ENCODE data around the gene SFT2D2.
A peak's percentile ranks its signal among the peaks of the same experiment; 100 is the strongest.
"Not testable (repeated sequence)": the region's sequence is repeated elsewhere in the genome, so short reads cannot be mapped to it uniquely, and the experiment has no call there.

Gene SFT2D2

DNA sequence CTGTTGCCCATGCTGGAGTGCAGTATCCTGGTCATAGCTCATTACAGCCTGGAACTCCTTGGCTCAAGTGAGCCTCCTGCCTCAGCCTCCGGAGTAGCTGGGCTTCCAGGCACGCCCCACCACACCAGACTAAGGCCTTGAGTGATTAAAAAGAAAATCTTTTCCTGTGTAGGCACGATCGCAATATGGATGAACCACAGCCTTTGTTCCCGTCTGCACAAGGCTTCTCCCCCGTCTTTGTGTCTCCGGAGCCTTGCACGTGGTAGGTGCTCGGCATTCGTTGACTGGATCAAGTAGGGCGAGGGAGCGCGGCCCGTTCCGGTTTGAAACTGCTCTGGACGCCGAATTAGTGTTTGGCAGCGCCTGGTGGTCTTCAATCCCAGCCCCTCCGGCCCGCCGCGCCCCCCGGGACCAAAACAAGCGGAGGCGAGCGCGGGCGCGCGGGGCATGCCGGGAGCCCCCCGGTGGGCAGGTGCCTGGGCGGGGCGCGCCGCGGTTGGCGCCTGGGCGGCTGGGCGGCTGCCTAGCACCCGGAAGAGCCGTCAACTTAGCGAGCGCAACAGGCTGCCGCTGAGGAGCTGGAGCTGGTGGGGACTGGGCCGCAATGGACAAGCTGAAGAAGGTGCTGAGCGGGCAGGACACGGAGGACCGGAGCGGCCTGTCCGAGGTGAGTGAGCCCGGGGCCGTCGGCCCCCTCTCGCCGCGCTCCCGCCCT lies at the start of gene SFT2D2:
Gene SFT2D2, plus strand, starts transcription at position 529 of the 715 bp plus-strand sequence. Its CDS starts 76 bp downstream, at position 605.
- peaks cover 1% of the 10 kb centered on the region for H3K36me3 Mint-ChIP-seq
- peaks cover 42% of the 10 kb centered on the region for H3K4me1 Mint-ChIP-seq
- peak within 1 kb of the TSS; percentile 91 for H3K4me3 Mint-ChIP-seq
- peak within 1 kb of the TSS; percentile 96 for H3K27ac Mint-ChIP-seq
- H3K27me3 Mint-ChIP-seq: no peaks in the 10 kb centered on the region
- no peaks in the 10 kb centered on the region for H3K9me3 Mint-ChIP-seq

DNA sequence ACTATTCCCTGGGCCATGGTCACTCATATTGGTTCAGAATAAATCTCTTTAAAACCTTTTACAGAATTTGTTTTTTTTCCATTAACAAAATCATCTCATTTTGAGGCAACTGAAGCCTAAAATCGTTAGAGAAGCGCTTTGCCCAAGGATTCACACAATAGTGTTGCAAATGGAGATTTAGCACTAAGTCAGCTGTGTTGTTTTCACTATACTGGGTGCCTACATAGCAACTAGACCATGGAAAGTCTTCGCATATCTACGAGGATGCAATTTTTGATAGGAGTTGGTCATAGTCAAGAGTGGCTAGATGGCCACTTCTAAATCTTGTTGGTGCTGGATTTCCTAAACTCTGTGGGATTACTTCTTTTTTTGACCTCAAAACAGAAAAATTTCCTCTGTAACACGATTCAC lies 47.6 kb upstream of the SFT2D2 start:
- no peaks in the 10 kb centered on the region for H3K36me3 Mint-ChIP-seq
- no peak overlapping the region for H3K4me3 Mint-ChIP-seq
- H3K27me3 Mint-ChIP-seq: peaks cover 3% of the 10 kb centered on the region
- no peaks in the 10 kb centered on the region for H3K9me3 Mint-ChIP-seq
- peaks cover 11% of the 10 kb centered on the region for H3K4me1 Mint-ChIP-seq
- H3K27ac Mint-ChIP-seq: no peak overlapping the region

DNA sequence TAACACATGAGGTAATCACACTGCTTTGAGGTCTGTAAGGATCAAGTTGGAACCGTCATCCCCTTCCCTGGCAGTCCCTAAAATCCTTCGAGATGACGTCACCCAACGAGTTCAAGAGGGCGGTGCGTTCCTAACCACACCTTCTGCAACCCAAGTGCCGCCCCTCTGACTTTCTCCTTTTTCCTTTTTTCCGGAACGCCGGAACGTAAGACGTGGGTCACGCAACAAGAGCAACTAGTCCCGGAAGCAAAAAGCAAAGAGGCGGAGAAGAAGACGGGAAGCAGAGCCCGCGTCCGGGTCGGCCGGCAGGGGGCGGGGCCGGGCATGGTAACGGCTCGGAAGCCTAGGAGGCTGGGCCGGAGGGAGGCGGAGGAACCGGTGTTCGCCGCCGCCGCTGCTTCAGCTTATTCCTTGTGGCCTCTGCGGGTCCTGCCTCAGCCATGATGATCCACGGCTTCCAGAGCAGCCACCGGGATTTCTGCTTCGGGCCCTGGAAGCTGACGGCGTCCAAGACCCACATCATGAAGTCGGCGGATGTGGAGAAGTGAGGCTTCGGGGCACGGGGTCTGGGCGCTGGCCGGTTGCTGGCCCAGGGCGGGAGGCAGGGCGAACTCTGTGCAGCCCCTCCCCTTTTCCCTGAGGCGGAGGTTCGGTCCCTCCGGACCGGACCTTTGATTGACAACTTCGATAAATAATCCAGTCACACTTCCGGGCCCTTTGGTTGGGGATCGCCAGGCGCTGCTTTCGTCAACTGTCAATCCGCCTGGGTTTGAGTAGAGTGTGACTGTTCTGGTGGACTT lies 47.0 kb upstream of the SFT2D2 start, which contains the start of gene TIPRL:
Gene TIPRL, plus strand, starts transcription at position 325 of the 800 bp plus-strand sequence. Its CDS starts 116 bp downstream, at position 441.
- Mint-ChIP-seq H3K4me3 (no peak within 1 kb of the TSS), H3K27ac (no peak within 1 kb of the TSS), H3K4me1 (peaks cover 17% of the 10 kb centered on the region), H3K27me3 (peaks cover under 1% of the 10 kb centered on the region), H3K9me3 (no peaks in the 10 kb centered on the region), H3K36me3 (no peaks in the 10 kb centered on the region)

DNA sequence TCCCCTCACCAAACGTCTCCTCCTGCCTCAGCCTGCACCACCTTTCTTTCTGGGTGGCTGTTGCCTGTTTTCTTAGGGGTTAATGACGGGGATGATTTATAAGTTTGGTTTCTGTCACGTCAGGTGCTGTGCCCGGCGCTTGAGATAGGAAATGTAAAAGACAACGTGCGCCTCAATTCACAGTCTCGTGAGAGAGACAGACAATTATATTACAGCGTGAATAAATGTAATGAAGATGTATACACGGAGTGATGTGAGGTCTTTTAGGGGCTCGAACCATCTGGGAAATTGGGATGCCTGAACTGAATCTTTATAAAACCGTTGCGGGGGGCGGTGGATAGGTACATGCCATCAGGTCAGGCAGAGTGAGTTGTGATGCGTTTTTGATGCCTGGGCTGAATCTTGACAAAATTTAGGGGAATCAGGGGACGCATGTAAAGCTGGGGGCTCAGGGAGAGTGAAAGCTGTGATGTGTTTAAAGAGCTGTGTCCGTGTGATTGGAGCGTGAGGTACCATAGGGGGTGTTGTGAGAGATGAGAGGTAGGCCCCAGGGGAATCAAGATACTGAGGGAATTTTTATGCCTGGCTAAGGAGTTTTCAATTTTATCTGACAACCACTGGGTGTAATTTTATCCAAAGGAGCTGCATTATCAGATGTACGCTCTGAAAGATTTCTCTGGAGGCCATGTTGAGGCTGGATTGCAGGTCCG lies 46.2 kb upstream of the SFT2D2 start:
- Mint-ChIP-seq H3K27ac (no peak overlapping the region), H3K4me3 (no peak overlapping the region), H3K4me1 (peaks cover 21% of the 10 kb centered on the region), H3K27me3 (no peaks in the 10 kb centered on the region), H3K9me3 (no peaks in the 10 kb centered on the region), H3K36me3 (no peaks in the 10 kb centered on the region)

DNA sequence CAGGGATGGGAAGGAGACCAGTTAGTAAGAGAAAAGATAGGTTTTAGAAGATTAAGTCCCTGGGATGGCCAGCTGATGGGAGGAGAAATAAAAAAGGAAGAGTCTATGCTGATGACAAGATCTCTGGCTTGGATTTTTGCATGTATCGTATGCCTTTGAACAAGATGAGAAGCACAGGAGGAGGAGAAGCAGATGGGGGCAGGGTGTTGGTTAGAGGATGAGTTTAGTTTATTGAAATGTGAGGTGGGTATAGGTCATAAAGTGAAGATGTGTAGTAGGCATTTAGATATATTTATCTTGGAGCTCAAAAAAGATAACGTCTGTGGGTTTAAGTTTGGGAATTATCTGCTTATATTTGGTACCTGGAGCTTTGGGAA lies 45.7 kb upstream of the SFT2D2 start:
- Mint-ChIP-seq H3K4me3 (no peak overlapping the region), H3K4me1 (peaks cover 21% of the 10 kb centered on the region), H3K27ac (no peak overlapping the region), H3K36me3 (no peaks in the 10 kb centered on the region), H3K27me3 (no peaks in the 10 kb centered on the region), H3K9me3 (no peaks in the 10 kb centered on the region)

DNA sequence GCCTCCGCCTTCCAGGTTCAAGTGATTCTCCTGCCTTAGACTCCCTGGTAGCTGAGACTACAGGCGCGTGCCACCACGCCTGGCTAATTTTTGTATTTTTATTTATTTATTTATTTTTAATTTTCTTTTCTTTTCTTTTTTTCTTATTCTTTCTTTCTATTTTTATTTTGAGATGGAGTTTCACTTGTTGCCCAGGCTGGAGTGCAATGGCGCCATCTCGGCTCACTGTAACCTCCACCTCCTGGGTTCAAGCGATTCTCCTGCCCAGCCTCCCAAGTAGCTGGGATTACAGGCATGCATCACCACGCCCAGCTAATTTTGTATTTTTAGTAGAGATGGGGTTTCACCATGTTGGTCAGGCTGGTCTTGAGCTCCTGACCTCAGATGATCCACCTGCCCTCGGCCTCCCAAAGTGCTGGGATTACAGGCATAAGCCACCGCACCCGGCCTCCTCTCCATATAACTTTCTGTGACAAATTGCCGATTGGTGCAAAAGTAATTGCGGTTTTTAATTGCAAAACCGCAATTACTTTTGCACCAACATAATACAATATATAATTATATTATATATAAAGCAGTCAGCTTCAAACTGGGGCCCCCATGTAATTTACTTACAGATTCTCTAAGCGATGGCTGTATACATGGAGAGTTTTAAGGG lies 44.6 kb upstream of the SFT2D2 start:
- not testable (repeated sequence) for H3K27ac Mint-ChIP-seq, H3K9me3 Mint-ChIP-seq, H3K36me3 Mint-ChIP-seq, H3K27me3 Mint-ChIP-seq
- Mint-ChIP-seq H3K4me3 (peak overlapping the region; percentile 49), H3K4me1 (peaks cover 21% of the 10 kb centered on the region)

DNA sequence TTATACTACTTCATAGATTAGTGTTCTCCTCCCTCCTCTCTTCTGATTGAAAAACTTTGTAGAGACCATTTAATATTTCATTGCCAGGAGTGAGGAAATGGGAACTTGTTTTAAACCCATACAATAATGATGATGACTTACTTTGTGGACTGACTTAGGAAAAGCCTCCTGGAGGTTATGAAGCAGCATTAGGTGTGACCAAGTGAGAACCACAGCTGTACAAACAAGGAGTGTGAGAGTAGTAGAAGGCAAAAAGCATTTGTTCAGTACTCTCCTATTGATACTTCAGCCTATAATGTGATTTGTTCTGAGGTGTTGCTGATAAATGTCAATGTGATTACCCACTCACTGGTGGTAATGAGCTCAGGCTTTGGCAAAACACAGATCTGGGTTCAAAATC lies 38.6 kb upstream of the SFT2D2 start:
- H3K4me1 Mint-ChIP-seq: peaks cover 30% of the 10 kb centered on the region

DNA sequence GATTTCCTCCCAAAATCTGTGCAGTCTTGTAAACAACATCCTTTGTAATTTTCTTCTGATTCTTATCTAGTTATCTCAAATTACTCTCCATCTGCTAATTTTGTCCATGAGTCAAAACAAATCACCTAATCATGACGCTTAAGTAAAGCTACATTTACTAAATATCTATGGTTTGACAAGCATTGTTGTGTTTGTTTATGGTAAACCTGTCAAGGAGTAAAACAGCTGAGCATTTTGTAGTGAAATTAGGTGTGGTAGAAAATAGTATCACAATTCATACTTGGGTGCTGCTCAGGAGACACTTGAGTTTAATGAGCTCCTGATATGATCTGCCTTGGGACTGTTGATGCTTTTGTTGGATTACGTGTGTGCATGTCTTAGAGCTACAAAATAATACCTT lies 35.4 kb upstream of the SFT2D2 start:
- Mint-ChIP-seq H3K4me3 (no peak overlapping the region), H3K4me1 (peaks cover 20% of the 10 kb centered on the region), H3K27ac (no peak overlapping the region), H3K36me3 (peaks cover 26% of the 10 kb centered on the region), H3K27me3 (no peaks in the 10 kb centered on the region), H3K9me3 (no peaks in the 10 kb centered on the region)

More for the DNA sequence above, 38.6 kb upstream of the SFT2D2 start:
- Mint-ChIP-seq H3K27me3 (no peaks in the 10 kb centered on the region), H3K4me3 (no peak overlapping the region), H3K36me3 (peaks cover 12% of the 10 kb centered on the region), H3K9me3 (no peaks in the 10 kb centered on the region), H3K27ac (no peak overlapping the region)

DNA sequence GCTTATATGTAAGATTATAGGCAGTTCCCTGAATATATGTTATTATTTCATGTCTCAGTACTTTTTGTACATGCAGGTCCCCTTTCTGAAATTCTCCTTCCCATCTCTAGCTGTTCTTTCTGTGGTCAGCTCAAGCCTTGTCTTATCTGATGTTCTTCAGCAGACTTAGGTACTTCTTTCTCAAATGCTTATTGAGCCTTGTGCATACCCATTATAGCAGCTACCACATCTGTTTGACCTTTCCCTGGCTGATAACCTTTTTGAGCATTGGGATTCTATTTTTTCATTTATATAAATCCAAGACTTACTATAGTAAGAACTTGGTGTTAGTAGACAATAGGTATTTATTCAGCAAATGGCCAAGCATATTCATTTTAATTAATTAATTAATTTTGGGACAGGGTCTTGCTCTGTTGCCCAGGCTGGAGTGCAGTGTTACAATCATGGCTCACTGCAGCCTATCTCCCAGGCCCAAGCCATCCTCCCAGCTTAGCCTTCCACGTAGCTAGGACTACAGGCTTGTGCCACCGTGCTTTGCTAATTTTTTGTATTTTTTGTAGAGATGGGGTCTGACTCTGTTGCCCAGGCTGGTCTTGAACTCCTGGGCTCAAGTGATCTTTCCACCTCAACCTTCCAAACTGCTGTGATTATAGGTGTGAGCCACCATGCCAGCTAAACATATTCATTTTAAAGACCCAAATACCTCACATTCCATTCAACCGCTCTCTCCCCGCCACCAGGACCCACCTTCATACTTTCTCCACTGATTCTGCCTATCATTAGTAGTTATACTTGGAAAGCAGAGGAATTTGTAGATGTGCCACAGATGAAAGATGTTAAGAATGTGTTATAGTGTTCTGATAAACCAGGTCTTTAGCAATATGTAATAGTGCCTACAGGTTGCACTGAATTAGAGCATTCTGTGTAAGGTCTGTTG lies 30.3 kb upstream of the SFT2D2 start:
- Mint-ChIP-seq H3K4me3 (no peak overlapping the region), H3K9me3 (no peaks in the 10 kb centered on the region), H3K36me3 (peaks cover 39% of the 10 kb centered on the region), H3K4me1 (peaks cover 12% of the 10 kb centered on the region), H3K27me3 (no peaks in the 10 kb centered on the region), H3K27ac (no peak overlapping the region)

DNA sequence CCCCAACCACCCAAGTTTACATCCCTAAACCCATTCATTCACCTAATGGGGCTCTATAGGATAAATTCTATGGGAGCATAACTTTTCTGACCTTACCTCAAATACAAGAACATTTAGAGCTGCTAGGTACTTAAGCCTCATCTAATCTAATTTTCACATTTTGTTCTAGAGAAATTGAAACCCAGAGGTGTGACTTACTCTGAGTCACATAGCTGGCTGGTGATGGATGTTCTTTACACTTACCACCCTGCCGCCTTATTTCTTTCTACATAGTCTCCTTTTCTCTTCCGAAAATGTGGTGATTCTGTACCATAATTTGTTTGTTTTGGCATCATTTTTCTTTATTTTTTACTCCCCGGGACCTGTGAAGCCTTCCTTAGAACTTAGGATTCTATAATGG lies 26.7 kb upstream of the SFT2D2 start:
- Mint-ChIP-seq H3K27me3 (no peaks in the 10 kb centered on the region), H3K36me3 (peaks cover 42% of the 10 kb centered on the region), H3K4me3 (no peak overlapping the region), H3K27ac (no peak overlapping the region), H3K4me1 (peaks cover 9% of the 10 kb centered on the region), H3K9me3 (no peaks in the 10 kb centered on the region)

DNA sequence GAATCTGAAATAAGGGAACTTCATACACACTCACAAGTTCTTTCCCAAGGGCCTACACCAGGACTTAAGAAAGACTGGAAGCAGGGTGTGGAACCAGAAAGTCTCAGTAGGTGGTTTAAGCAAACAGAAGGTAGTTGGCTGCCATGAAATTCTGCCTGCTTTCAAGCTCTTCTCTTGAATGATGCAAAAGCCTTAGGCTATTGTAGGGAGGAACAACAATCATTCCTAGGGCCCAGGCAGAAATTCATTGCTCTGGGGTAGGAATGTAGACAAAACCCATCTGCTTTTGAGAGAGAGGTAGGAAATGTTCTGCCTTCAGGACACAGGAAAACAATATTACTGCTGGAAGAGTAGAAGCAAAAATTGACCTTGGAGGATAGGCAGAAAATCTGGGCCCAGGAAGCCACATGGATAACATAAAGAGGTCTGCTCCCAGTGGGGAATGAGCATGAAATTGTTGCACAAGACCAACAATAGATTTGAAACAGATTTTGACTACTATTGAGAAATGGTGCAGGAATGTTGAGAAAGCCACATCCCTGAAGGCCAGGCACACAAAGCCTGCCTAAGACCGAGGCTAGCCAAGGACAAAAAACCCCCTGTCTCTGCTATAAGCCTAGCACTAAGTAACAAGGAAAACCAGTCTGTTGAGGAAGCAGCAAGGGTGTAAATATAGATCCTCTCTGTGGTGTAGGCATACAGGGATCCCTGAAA lies 22.7 kb upstream of the SFT2D2 start:
- peaks cover 4% of the 10 kb centered on the region for H3K4me1 Mint-ChIP-seq
- H3K36me3 Mint-ChIP-seq: peaks cover 38% of the 10 kb centered on the region
- no peak overlapping the region for H3K27ac Mint-ChIP-seq
- no peak overlapping the region for H3K4me3 Mint-ChIP-seq
- peaks cover 5% of the 10 kb centered on the region for H3K9me3 Mint-ChIP-seq
- no peaks in the 10 kb centered on the region for H3K27me3 Mint-ChIP-seq

DNA sequence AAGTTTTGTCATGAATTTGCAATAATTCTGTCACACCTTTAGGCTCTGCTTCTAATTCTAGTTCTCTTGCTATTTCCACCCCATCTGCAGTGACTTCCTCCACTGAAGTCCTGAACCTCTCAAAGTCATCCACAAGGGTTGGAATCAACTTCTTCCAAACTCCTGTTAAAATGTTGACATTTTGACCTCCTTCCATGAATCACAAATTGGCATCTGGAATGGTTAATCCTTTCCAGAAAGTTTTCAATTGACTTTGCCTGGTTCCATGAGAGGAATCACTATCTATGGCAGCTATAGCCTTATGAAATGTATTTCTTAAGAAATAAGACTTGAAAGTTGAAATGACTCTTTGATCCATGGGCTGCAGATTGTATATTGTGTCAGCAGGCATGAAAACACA lies 19.7 kb upstream of the SFT2D2 start:
- no peaks in the 10 kb centered on the region for H3K27me3 Mint-ChIP-seq
- no peak overlapping the region for H3K4me3 Mint-ChIP-seq
- peaks cover 5% of the 10 kb centered on the region for H3K9me3 Mint-ChIP-seq
- H3K4me1 Mint-ChIP-seq: no peaks in the 10 kb centered on the region
- no peak overlapping the region for H3K27ac Mint-ChIP-seq
- peaks cover 23% of the 10 kb centered on the region for H3K36me3 Mint-ChIP-seq

DNA sequence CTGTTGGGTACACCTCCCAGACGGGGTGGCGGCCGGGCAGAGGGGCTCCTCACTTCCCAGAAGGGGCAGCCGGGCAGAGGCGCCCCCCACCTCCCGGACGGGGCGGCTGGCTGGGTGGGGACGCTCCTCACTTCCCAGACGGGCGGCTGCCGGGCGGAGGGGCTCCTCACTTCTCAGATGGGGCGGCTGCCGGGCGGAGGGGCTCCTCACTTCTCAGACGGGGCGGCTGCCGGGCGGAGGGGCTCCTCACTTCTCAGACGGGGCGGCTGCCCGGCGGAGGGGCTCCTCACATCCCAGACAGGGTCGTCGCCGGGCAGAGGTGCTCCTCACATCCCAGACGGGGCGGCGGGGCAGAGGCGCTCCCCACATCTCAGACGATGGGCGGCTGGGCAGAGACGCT lies 18.1 kb upstream of the SFT2D2 start:
- not testable (repeated sequence) for H3K27ac Mint-ChIP-seq, H3K4me3 Mint-ChIP-seq, H3K4me1 Mint-ChIP-seq, H3K27me3 Mint-ChIP-seq
- peaks cover 11% of the 10 kb centered on the region for H3K9me3 Mint-ChIP-seq
- peaks cover 19% of the 10 kb centered on the region for H3K36me3 Mint-ChIP-seq

DNA sequence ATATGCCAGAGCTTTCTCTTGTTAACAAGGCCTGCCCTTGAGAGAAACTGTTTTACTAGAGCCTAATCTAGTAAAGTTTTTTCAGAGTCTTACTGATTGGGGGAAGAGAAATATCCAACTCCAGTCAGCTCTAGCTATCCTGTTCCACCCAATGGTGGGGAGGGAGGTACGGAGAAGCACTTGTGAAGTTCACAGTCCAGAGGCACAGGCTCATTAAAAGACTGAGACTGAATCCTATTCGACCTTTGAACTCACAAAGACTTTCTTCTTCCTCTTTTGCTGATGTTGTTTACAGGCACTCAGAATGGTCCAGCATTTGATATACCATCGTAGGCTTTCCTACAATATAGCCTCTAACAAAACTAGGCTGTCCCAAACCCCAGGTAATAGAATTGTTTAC lies 15.5 kb upstream of the SFT2D2 start:
- H3K36me3 Mint-ChIP-seq: peaks cover 17% of the 10 kb centered on the region
- no peak overlapping the region for H3K4me3 Mint-ChIP-seq
- no peak overlapping the region for H3K27ac Mint-ChIP-seq
- no peaks in the 10 kb centered on the region for H3K4me1 Mint-ChIP-seq
- H3K27me3 Mint-ChIP-seq: no peaks in the 10 kb centered on the region
- H3K9me3 Mint-ChIP-seq: peaks cover 19% of the 10 kb centered on the region

Measured in activated naive CD4-positive, alpha-beta T cell treated with anti-CD3 and anti-CD28 coated beads, Interleukin-2, amount 50 U/mL, for 24 hours (primary cell).